ENCODE results near the gene C1orf105.

Gene C1orf105

GRCh38 chr1:172398970-172399755 is 21.3 kb upstream of the C1orf105 start:
- in situ Hi-C loops (cut with HindIII; ENCODE audit: low sequenced_read_pairs) = no loop called here
- peak; percentile 95 for DNase-seq (ENCODE audit: low read depth, low spot score)
- H3K4me3 ChIP-seq (ENCODE audit: low read depth, low read length) = no peak overlapping the region
- peak; percentile 23 for TF ChIP-seq CTCF (IDR thresholded peaks at IDR 0.05; ENCODE audit: low read depth, low read length)

DNA sequence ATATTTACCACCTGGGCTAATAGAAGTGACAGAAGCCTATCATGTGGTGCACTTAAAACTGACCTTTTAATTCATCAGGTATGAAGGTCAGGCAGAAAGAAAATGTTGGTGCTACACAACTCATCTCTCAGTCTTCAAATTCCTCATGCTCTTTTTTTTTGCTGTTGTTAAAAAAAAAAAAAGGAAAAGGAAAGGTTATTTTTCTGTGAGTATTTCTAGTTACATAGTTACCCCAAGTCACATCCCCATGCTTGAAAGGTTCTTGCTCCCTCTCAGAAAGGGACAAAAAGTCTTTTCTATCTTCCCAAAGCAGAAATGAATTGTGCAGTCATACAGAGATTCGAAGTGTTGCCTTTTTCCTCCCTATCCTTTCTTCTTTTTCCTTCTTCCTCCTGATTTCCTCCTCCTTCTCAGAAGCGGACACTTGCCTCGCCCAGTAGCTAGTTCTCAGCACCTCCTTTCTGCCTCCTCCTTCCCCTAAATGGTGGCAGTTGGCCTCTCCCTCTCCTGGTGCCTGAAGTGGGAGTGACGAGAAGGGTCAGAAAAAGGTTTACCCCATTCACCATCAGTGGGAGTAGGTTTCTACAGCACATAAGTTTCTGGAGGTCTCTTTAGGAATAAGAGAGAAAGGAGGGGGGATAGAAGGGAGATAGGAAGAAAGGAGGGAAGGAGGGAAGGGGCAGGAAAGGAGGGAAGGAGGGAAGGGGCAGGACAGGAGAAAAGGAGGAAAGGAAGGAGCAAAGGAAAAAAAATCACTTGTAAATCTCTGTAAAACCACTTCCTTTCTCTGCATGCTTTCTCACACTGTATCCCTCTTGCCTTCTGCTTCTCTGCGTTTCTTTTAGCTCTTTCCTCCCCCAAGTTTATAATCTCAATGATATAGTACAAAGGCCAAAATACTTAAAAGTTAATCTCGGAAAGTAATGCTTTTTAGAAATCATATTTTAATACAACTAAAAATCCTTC is 20.4 kb upstream of the C1orf105 start:
- no peak for TF ChIP-seq CTCF (IDR thresholded peaks at IDR 0.05; ENCODE audit: low read depth, low read length)
- in situ Hi-C loops (cut with HindIII; ENCODE audit: low sequenced_read_pairs) = no loop called here
- DNase-seq (ENCODE audit: low read depth, low spot score) = no peak
- no peak overlapping the region for H3K4me3 ChIP-seq (ENCODE audit: low read depth, low read length)

DNA sequence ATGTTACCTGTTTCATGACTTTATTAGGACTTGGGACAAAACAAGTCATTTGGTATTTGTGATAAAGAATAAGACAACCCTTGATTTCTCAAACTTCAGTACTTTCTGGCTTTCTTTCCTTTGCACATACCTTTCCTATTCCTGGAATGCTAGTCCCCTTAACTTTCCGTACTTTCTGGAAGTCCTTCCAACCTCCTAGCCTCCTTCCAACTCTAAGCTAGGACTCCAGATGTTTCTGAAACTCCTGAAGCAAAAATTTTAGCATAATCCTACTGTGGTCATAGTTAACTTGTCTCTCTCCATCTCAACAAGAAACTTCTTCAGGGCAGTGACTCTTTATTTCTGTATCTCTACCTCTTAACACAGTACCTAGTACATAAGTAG is 19.8 kb upstream of the C1orf105 start:
- DNase-seq (ENCODE audit: low read depth, low spot score) = no peak
- H3K4me3 ChIP-seq (ENCODE audit: low read depth, low read length) = no peak overlapping the region
- no peak for TF ChIP-seq CTCF (IDR thresholded peaks at IDR 0.05; ENCODE audit: low read depth, low read length)
- in situ Hi-C loops (cut with HindIII; ENCODE audit: low sequenced_read_pairs) = no loop called here

DNA sequence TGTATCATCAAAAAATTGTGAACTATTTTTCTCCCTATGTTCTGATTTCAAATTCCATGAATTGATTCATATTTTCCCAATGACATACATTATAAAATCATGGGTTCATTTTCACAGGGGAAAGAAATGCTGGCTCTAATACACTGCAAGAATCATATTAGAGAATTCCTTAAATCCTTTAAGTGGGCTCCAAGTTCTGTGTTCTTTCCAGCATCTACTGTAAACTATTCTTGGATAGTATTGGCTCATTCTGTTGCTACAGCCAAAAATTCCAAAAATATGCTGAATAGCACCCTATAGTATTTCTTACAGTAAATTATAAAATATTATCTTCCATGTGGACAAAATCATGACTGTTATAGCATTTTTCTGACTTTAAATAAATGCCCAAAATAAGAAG is 19.0 kb upstream of the C1orf105 start:
- no peak overlapping the region for H3K4me3 ChIP-seq (ENCODE audit: low read depth, low read length)
- no peak for TF ChIP-seq CTCF (IDR thresholded peaks at IDR 0.05; ENCODE audit: low read depth, low read length)
- in situ Hi-C loops (cut with HindIII; ENCODE audit: low sequenced_read_pairs) = no loop called here
- no peak for DNase-seq (ENCODE audit: low read depth, low spot score)

DNA sequence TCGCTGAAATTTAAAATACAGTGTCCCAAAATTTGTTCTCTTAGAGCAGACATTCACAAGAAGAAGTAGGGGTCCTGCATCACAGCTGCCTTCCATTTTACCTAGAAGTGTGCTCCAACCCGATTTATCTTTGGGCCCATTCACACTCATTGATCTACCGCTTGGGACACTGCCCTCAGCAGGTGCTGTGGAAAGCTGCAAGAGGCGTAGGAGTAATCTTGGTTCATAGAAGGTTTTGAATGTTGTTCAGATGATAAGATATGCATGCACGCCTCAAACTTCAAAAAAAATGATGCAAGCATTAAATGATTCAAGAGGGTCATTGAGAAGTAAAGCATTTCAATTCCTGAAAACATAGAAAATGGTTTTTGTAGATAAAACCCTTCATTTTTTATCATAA is 18.6 kb upstream of the C1orf105 start:
- in situ Hi-C loops (cut with HindIII; ENCODE audit: low sequenced_read_pairs) = no loop called here
- TF ChIP-seq CTCF (IDR thresholded peaks at IDR 0.05; ENCODE audit: low read depth, low read length) = peak; percentile 22
- H3K4me3 ChIP-seq (ENCODE audit: low read depth, low read length) = no peak overlapping the region
- DNase-seq (ENCODE audit: low read depth, low spot score) = no peak

- in situ Hi-C loops (cut with HindIII; ENCODE audit: low sequenced_read_pairs) = no loop called here
- DNase-seq (ENCODE audit: low read depth, low spot score) = no peak
- no peak overlapping the region for H3K4me3 ChIP-seq (ENCODE audit: low read depth, low read length)
- no peak for TF ChIP-seq CTCF (IDR thresholded peaks at IDR 0.05; ENCODE audit: low read depth, low read length)
Observed at GRCh38 chr1:172402878-172403569, 17.5 kb upstream of the C1orf105 start.
